NCI-H748 (cell line): ENCODE measurements around the gene KLC3.
"Not testable (repeated sequence)": the region's sequence is repeated elsewhere in the genome, so short reads cannot be mapped to it uniquely, and the experiment has no call there.

Source experiments
- DNase-seq: peaks from one replicate; lab custom pipeline; 2025; ENCODE audit not compliant: unreplicated experiment; lab: John Stamatoyannopoulos, UW

KLC3 gene

DNA sequence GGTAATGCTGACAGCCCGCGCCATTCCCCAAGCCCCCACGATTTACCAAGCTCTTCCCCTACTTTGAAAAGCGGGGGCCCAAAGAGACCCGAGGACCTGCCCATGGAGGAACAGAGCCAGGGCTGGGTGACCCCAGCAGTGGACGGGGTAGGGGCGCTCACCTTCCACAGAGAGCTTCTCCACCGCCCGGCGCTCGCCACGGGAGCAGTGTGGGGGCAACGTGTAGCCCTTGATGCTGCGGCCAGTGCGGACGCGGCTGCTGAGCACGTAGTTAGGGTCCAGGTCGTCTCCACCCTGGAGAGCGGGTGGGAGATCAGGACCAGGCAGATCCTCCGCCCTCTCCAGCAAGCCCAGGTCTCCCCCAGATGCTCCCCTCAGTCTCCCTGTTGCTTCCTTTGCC lies 25.2 kb upstream of the KLC3 start:
- no peak for DNase-seq

DNA sequence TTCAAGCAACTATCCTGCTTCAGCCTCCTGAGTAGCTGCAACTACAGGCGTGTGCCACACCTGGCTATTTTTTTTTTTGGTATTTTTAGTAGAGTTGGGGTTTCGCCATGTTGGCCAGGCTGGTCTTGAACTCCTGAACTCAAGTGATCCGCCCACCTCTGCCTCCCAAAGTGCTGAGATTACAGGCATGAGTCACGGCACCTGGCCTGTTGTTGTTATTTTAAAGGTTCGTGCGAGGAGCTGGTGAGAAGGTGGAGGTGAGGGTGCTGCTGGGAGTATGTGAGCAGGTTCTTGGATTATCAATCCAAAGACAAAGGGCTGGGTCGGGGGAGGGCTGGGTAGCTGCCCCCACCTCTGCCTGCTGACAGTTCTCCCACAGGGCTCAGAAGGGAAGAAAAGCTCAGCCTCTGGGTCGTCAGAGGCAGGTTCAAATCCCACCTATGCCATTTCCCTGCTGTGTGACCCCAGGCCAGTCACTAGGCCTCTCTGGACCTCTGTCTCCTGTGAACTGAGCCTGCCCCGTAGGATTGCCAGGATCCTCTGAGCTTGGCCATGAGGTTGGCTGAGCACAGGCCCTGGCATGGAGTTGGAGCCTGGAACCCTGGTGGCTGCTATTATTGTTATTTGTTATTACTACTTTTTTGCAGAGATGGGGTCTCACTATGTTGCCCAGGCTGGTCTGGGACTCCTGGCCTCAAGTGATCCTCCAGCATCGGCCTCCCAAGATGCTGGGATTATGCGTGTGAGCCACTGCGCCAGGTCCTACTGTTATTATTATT lies 19.4 kb upstream of the KLC3 start:
- no peak for DNase-seq

DNA sequence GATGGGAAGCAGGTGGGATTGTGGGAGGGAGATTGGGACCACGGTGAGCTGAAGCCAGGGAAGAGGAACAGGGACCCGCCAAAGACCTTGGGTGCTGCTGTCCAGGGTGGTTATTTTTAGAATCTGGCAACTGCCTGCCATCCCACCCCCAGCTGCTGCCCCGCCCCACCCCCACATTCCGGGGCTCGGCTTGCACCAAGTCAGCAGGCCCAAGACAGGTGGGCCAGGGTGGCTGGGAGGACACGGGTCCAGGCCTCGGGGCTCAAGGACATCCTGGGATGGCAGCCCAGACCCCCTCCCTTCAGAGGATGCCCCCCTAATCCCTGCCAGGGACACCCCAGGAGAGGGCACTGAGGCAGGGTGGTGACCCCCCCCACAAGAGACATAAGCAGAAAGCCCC lies 18.7 kb upstream of the KLC3 start:
- DNase-seq: no peak

DNA sequence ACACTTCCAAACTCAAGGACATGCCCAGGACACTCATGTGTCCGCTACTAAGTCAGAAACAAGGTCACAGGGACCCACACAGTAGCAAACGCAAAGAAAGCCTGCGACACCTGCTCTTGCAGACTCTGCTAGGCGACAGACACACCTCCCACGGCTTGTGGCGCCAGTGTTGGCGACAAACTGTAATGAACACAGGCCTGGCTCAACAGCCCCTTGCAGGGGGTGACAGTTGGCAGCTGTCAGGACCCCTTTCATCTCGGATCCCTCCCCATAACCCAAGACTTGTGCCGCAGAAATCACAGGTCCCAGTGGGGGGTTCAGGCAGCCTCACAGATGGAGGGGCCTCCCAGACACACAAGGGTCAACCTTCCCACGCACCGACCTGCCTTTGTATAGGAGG lies 18.2 kb upstream of the KLC3 start:
- peak; percentile 87 for DNase-seq

DNA sequence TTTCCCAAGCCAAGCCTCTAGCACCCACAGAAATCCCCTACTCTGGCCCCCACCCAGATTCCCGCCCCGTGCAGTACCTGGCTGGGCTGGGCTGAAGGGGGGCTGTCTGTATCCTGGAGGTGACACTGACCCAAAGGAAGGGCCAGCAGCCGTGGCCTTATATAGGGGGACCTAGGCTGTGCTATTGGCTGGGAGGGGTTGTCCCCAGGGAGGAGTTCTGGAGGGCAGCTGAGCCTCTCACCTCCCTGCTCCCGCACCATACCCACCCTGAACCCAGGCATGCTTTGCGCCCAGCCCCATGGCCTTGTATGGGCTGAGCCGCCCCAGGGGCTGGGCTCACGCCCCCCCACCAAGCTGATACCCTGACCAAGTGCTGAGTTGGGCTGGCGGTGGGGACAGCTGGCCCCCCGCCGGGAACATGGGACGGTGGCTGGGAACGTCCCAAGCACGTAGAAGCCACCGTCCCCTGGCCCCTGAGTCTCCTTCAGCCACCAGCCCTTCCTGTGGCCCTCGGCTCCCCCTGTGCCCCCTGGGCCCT lies 17.7 kb upstream of the KLC3 start, which contains the start of gene CKM:
Gene CKM, minus strand, starts transcription at position 132 of the 538 bp plus-strand sequence. CDS start 3,162 bp downstream, outside the sequence.
- DNase-seq: no peak

DNA sequence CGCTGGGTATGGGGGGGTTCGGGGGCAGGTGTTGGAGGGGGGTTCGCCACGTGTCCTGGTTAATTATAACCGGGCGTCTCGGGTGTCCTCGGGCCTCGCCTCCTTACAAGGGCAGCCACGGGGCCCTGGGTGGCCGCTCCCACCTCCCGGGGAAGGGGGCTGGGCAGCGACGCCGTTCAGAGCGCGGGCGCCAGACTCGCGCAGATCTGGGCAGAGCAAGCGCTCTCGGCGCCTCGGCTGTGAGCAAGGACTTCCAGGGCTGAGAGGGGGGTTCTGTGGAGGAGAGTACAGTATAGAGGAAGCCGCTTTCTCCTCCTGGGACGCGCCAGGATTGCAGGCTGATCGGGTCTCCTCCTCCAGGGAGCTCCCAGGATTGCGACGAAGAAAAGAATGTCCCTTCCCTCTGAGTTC lies 16.9 kb upstream of the KLC3 start:
- no peak for DNase-seq

DNA sequence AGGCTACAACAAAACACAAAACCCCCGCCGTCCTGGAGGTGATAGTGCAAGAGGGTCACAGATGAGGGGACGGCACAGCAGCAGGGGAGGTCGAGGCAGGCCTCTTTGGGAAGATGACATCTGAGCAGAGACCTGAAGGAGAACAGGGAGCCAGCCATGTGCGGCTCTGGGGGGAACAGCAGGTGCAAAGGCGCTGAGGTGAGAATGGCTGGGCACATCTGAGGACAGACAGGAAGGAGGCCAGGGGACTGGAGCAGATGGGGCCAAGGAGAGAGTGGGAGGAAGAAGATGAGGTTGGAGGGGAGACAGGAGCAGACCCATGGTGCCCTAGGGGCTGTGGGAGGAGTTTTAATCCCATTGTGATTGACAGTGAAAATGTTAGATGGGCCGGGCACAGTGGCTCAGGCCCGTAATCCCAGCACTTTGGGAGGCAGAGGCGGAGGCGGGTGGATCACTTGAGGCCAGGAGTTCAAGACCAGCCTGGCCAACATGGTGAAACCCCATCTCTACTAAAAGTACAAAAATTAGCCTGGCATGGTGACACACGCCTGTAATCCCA lies 16.1 kb upstream of the KLC3 start:
- DNase-seq: no peak

DNA sequence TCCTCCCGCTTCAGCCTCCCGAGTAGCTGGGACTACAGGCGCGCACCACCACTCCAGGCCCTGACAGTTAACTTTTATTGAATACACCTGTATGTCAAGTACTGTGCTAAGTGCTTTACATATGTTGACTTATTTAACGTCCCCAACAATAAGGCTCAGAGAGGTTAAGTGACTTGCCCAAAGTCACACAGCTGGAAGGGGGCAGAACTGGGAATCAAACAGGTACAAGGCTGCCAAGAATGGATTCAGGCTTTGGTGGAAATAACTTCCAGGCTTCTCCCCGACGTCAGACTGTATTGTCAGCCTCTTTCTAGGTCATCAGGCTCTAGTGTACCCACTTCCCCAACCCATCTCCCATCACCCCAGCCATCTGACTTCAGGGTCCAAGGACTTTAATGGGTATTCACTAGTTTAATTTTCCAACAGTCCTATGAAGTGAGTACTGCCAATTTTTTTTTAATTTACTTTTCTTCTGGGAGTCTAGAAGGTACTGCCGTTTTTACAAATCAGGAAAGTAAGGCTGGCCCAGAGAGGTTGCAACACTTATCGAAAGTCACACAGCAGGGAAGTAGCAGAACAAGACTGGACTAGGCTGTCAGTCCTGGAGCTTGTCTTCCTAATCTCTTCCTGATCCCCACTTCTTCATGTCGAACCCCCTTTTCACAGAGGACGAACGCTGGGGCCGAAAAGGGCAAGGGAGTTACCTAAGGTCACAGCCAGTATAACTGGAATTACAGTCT lies 13.0 kb upstream of the KLC3 start:
- no peak for DNase-seq

DNA sequence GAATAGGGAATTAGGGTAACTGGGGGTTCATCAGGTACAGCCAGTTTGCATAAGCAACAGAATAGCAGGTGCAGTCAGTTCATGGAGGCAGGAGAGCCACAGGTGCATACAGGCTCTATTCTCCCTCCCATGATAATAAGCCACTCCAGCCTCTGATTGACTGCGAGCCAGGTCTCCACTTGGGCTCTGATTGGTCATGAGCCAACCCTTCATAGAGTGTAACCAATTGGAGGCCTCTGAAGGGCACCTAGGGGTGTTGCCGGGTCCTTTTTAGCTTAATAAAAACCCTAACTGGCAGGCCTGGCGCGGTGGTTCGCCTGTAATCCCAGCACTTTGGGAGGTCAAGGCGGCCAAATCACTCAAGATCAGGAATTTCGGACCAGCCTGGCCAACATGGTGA lies 9.1 kb upstream of the KLC3 start:
- DNase-seq: peak; percentile 57

DNA sequence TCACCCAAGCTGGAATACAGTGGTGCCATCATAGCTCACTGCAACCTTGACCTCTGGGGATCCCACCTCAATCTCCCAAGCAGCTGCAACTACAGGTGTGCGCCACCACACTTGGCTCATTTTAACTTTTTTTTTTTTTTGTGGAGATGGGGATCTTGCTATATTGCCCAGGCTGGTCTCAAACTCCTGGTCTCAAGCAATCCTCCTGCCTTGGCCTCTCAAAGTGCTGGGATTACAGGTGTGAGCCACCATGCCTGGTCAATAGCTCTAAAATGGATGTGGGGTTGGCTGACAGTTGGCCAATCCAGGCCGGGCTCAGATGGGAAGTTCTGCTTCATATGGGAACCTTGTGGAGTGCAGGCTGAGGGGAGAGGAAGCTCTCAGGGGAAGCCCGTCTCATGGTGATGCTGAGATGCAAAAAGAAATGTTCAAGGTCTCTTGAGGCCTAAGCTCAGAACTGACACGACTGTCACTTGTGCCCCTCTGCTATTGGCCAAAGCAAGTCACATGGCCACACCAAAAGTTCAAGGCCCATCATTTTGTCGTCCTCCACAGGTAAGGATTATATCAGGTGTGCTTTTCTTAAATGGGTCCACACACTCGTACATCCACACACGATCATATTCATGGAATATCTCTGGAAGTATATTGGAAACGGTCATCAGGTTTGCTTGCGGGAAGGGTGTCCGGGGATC lies 6.8 kb upstream of the KLC3 start:
- DNase-seq: no peak

DNA sequence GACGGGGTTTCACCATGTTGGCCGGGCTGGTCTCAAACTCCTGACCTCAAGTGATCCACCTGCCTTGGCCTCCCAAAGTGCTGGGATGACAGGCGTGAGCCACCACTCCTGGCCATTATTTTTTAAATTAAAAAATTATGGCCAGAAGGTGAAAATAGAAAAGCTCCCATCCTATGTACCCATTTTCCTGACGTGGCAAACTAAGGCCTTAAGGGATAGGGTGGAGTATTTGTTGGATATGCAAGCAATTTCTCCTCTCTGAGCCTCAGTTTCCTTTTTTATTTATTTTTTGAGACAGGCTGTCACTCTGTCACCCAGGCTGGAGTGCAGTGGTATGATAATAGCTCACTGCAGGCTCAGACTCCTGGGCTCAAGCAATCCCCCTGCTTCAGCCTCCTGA lies 5.7 kb upstream of the KLC3 start:
- not testable (repeated sequence) for DNase-seq

DNA sequence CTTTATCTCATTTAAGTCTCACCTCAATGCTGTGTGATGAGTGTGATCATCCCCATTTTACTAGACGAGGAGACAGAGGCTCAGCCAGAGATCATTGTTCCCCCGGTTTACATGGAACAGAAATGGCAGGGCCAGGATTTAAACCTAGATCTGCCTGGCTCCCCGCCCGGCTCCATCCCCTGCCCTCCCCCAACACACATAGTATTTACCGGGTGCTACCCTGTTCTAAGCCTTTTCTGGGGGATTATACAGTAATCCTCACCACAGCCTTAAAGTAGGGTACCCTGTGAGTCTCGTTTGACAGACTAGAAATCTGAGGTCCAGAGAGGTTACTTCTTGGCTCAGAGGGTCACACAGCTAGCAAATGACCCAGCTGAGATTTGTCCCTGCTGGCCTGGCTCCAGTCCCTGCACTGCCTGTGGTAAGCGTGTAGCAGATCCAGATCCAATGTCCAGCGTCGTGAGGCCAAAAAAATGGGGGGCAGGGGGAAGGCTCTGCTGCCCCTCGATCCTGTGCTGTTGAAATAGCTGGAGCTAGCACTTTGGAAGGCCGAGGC lies 3.8 kb upstream of the KLC3 start:
- DNase-seq: no peak

DNA sequence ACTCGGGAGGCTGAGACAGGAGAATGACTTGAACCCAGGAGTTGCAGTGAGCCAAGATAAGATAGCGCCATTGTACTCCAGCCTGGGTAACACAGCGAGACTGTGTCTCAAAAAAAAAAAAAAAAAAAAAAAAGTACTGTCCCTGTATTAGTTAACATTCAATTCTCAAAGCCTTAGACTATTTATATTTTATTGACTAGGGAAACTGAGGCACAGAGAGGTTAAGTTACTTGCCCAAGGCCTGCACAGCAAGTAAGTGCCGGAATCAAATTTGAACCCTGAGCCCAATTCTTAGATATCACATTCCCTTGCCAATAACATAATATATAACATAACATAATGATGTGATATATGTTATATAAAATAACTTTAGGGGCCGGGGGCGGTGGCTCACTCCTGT lies 921 bp upstream of the KLC3 start:
- DNase-seq: no peak

DNA sequence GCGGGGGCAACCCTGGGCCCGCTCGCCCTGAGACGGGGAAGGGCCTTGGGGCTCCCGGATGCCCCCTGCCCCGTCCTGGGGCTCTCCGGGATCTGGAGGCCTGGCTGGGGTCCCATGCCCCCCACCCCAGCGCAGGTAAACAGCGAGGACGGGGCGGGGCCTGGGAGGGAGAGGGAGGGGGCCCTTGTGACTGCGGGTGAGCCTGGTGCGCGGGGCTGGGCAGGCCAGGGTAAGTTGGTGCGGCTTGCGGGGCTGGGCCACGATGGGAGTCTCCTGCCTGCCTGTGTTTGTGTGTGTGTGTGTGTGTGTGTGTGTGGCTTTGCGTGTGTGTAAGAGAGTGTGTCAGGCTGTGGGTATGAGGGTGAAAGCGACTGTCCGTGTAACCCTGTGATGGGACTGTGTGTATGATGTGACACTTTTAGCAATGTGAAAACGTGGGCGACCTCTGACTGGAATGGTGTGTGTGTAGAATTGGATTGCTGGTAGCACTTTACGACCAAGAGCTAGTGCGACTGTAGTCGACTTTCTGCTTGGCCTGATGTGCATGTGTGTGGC lies 426 bp downstream of the KLC3 start:
- DNase-seq: peak; percentile 55

DNA sequence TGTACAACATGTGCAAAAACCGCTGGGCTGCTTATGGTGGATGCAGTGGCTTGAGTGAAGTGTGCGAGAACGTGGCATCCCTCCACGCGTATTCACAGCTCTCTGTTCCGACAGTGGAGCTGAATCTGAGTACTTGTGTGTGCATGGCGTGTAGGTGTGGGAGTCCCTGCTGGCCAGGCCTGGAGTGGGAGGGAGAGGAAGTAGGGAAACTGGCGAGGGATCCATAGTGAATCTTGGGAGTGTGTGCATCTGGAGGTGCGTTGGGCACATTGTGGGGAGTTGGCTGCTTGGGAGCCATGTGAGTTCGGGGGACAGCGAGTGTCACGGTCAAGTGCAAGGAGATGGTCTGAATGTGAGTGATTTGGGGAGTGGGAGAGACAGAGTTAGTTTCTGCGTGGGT lies 2.4 kb downstream of the KLC3 start:
- DNase-seq: no peak

DNA sequence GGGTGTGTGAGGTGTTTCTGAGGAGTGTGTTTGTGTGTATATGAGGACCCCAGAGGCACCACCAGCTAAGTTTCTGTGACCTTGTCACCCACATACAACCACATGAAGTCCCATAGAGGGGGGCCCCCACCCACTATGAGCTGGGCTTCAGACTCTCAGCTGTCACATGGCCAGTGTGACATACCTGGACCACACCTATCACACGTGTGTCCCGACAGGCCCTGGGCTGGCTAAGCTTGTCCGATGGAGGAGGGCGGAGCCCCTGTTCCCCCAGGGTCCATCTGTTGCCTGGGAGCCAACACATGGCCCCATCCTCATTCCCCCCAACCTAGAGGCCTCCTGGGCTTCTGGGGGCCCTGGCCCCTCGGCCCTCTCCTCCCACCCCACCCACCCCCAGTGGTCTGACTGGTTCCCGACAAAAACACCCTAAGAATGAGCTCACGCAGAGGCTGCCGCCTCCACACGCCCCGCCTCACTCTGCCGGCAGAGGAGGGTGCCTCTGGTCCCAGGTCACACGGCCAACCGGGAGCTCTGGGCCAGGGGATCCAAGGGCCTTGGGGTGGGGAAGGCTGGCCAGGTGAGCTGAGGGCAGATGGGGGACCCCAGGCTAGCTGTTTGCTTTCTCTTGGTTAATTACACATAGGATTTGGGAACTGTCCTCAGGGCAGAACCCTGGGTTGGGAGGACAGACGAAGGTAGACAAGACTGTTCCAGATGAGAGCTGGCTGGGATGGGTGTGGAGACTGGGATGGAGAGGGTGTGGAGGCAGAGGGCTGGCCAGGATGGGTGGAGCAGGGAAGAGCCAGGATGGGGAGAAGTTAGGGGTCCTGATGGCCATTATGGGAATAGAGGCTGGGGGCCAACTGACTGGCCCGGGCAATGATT lies 4.3 kb downstream of the KLC3 start:
- DNase-seq: no peak

DNA sequence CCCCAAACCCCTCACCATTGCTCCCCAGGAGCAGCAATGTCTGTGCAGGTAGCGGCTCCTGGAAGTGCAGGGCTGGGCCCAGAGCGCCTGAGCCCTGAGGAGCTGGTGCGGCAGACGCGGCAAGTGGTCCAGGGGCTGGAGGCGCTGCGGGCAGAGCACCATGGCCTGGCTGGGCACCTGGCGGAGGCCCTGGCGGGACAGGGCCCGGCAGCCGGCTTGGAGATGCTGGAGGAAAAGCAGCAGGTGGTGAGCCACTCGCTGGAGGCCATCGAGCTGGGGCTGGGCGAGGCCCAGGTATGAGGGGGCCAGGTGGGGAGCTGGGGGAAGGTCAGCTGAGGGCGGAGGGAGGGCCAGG lies 4.9 kb downstream of the KLC3 start:
- DNase-seq: no peak

DNA sequence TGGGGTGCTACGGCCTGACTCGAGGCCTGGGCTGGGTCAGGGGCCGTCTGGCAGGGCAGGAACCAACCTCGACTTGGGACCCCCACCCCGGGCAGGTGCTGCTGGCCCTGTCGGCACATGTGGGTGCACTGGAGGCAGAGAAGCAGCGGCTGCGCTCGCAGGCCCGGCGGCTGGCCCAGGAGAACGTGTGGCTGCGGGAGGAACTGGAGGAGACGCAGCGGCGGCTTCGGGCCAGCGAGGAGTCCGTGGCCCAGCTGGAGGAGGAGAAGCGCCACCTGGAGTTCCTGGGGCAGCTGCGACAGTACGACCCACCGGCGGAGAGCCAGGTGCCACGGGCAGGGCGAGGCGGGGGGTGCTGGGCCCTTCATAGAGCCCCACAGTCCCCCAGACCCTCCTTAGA lies 5.9 kb downstream of the KLC3 start:
- no peak for DNase-seq

DNA sequence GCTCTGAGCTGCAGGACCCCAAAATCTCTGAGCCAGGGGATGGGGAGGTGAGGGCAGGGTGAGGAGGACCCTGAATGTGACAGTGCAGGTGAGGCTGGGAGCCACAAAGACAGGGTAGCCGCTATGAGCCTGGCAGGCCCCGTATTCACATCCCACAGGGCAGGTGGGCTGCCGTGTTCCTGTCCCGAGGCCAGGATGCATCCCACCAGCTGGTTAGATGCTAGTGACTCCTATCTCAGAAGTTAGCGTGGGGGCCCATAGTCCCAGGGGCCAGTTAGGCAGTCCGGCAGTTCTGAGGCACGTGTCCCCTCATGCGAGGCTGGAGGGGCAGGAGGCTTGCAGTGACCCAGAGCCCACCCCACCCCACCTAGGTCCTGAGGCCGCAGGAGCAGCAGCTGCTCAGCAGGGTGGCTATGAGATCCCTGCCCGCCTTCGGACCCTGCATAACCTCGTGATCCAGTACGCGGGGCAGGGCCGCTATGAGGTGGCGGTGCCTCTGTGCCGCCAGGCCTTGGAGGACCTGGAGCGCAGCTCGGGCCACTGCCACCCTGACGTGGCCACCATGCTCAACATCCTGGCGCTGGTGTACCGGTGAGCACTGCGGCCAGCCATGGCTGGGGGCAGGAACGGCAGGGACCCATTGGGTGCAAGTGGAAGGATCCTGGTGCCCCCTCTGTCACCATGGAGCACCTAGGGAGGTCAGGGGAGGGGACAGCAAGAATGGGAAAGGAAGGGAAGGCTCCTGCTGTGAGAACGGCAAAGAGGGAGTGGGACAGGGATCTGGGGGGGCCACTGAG lies 7.2 kb downstream of the KLC3 start:
- DNase-seq: no peak
